ENCODE measurements around the gene VN1R2.
"Not testable (repeated sequence)": the region's sequence is repeated elsewhere in the genome, so short reads cannot be mapped to it uniquely, and the experiment has no call there.

Gene VN1R2

DNA sequence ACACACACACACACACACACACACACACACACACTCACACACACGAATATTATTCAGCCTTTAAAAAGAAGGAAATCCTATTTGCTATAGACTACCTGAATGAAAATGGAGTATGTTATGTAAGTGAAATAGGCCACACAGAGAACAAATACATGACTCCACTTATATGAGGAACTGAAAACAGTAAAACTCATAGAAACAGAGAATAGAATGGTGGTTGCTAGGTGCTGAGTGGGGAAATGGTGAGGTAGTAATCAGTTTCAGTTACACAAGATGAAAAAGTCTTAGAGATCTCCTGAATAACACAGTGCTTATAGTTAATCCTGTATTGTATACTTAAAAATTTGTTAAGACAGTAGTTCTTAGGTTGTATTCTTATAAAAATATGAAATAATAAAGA, 11.6 kb upstream of the VN1R2 start:
- Histone ChIP-seq H3K4me3 (ENCODE audit: severe bottlenecking) (no peak overlapping the region), H3K9me3 (ENCODE audit: severe bottlenecking) (peaks cover 14% of the 10 kb centered on the region), H3K27me3 (ENCODE audit: insufficient read depth, poor library complexity, severe bottlenecking) (no peaks in the 10 kb centered on the region), H3K4me1 (ENCODE audit: insufficient read depth, poor library complexity, severe bottlenecking) (no peaks in the 10 kb centered on the region), H3K27ac (ENCODE audit: poor library complexity, severe bottlenecking) (no peak overlapping the region), H3K36me3 (ENCODE audit: low read depth) (peaks cover 33% of the 10 kb centered on the region)
- no peak for DNase-seq (ENCODE audit: low spot score)
- no peak for ATAC-seq (ENCODE audit: low read depth)
- no peak for TF ChIP-seq CTCF (IDR thresholded peaks at IDR 0.05; ENCODE audit: poor library complexity, severe bottlenecking)

- DNase-seq (ENCODE audit: low spot score): peak; percentile 90
- Histone ChIP-seq H3K27ac (ENCODE audit: poor library complexity, severe bottlenecking) (peak within 1 kb of the TSS; percentile 16), H3K9me3 (ENCODE audit: severe bottlenecking) (peaks cover 4% of the 10 kb centered on the region), H3K4me3 (ENCODE audit: severe bottlenecking) (peak within 1 kb of the TSS; percentile 46), H3K27me3 (ENCODE audit: insufficient read depth, poor library complexity, severe bottlenecking) (no peaks in the 10 kb centered on the region), H3K4me1 (ENCODE audit: insufficient read depth, poor library complexity, severe bottlenecking) (no peaks in the 10 kb centered on the region), H3K36me3 (ENCODE audit: low read depth) (peaks cover 19% of the 10 kb centered on the region)
- TF ChIP-seq CTCF (IDR thresholded peaks at IDR 0.05; ENCODE audit: poor library complexity, severe bottlenecking): no peak
- ATAC-seq (ENCODE audit: low read depth): peak; percentile 99
These were observed 3.4 kb upstream of the VN1R2 start, which contains the start of gene ZNF677 for GRCh38 chr19:53254411-53255341. TSS of gene ZNF677 (minus strand) at chr19:53254873. CDS start at chr19:53251550, 3,323 bp downstream.

DNA sequence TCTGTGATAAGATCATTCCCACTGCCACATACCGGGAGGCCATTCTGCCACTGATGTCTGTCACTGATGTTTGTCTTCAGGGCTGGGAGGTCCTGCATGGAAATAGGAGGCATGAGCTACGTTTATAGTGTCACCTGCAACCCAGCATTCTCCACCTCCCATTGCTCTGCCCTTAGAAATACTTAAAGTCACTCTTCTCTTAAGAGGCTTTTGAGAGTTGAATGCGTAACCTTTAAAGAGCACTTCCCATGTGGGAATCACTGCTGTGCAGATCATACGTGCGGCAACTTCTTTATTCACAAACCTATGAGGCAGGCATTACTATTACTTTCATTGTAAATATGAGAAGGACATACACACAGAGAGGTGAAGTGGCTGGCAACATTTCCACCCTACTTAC, 9.5 kb downstream of the VN1R2 start, which contains the start of gene VN1R4:
VN1R4 (minus strand) TSS at position 101 of the 400 bp plus-strand sequence; CDS start at position 43, 58 bp downstream.
- H3K4me3 ChIP-seq (ENCODE audit: severe bottlenecking); ATAC-seq (ENCODE audit: low read depth); H3K27me3 ChIP-seq (ENCODE audit: insufficient read depth, poor library complexity, severe bottlenecking); H3K9me3 ChIP-seq (ENCODE audit: severe bottlenecking); H3K27ac ChIP-seq (ENCODE audit: poor library complexity, severe bottlenecking); H3K4me1 ChIP-seq (ENCODE audit: insufficient read depth, poor library complexity, severe bottlenecking); H3K36me3 ChIP-seq (ENCODE audit: low read depth); DNase-seq (ENCODE audit: low spot score): not testable (repeated sequence)

- not testable (repeated sequence) for H3K27ac ChIP-seq (ENCODE audit: poor library complexity, severe bottlenecking); ATAC-seq (ENCODE audit: low read depth); H3K27me3 ChIP-seq (ENCODE audit: insufficient read depth, poor library complexity, severe bottlenecking); H3K4me1 ChIP-seq (ENCODE audit: insufficient read depth, poor library complexity, severe bottlenecking); H3K36me3 ChIP-seq (ENCODE audit: low read depth); DNase-seq (ENCODE audit: low spot score); H3K9me3 ChIP-seq (ENCODE audit: severe bottlenecking); H3K4me3 ChIP-seq (ENCODE audit: severe bottlenecking)
These were observed 11.8 kb downstream of the VN1R2 start for GRCh38 chr19:53269861-53270260.

DNA sequence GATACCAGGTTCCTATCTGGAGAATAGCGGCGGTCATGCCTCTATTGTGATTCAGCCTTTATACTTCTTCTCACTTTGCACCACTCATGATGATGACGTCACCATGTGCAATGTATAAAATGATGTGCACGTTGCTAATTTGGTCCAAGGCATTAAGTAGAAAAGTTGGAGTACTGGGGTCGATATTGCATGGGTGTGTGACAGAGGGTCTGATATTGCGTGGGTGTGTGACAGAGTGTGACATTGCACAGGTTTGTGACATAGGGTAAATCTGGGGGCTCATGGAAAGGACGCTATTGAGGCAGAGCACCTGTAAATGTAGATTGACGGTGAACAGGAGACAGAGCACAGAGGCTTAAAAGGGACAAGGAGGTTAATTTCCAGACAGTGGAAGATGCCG, 14.0 kb downstream of the VN1R2 start:
- ATAC-seq (ENCODE audit: low read depth): no peak

More for the DNA sequence above, 14.0 kb downstream of the VN1R2 start:
- no peak for DNase-seq (ENCODE audit: low spot score)
- H3K36me3 ChIP-seq (ENCODE audit: low read depth): no peaks in the 10 kb centered on the region
- H3K27ac ChIP-seq (ENCODE audit: poor library complexity, severe bottlenecking): no peak overlapping the region
- peaks cover 1% of the 10 kb centered on the region for H3K9me3 ChIP-seq (ENCODE audit: severe bottlenecking)
- H3K4me3 ChIP-seq (ENCODE audit: severe bottlenecking): no peak overlapping the region
- no peaks in the 10 kb centered on the region for H3K27me3 ChIP-seq (ENCODE audit: insufficient read depth, poor library complexity, severe bottlenecking)
- no peak for TF ChIP-seq CTCF (IDR thresholded peaks at IDR 0.05; ENCODE audit: poor library complexity, severe bottlenecking)
- no peaks in the 10 kb centered on the region for H3K4me1 ChIP-seq (ENCODE audit: insufficient read depth, poor library complexity, severe bottlenecking)
